Measurements from ENCODE around the gene ZNF420. TPM values are rescaled to one million over a fixed set of nuclear protein-coding genes. Genes with fewer than 3 reads are reported as not detected.

Gene ZNF420
- total and polyA plus RNA-seq, 2 of the 8 experiments (the other 6 are each of a cell fraction or from before 2014, with no cell fraction given) = 1.7 to 8.8 TPM

DNA sequence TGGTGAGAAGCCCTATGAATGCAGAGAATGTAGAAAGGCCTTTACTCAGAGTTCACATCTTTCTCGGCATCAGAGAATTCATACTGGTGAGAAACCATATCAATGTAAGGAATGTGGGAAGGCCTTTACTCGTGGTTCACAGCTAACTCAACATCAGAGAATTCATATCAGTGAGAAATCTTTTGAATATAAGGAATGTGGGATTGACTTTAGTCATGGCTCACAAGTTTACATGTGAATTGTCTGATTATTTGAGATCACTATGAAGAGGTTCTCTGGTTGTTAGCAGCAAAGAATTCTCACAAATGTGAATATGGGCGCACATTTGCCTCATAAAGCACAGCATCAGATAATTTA lies 50.6 kb downstream of the ZNF420 start (continued):
- TF ChIP-seq, protein P1, sequence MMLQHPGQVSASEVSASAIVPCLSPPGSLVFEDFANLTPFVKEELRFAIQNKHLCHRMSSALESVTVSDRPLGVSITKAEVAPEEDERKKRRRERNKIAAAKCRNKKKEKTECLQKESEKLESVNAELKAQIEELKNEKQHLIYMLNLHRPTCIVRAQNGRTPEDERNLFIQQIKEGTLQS (IDR thresholded peaks at IDR 0.05; ENCODE audit: insufficient read depth, low read depth, low read length) = no peak

Data from H1 (cell line).